GM10266 (cell line): ENCODE data around the gene PALLD.

Source experiments
- DNase-seq: peaks from one replicate; pipeline ENCODE4 v3.0.0; 2012; ENCODE audit errors: extremely low spot score
- CTCF ChIP-seq: IDR thresholded peaks from 2 replicates; pipeline ENCODE4 v1.5.1; 2012; ENCODE audit warnings: mild to moderate bottlenecking, low read depth; ENCODE audit not compliant: control insufficient read depth, insufficient read depth; ENCODE audit errors: missing control alignments

PALLD gene

GRCh38 chr4:168761066-168761465 lies 264.2 kb downstream of the PALLD start:
- DNase-seq: no peak
- no peak for TF ChIP-seq CTCF

GRCh38 chr4:168765322-168765721 lies 268.5 kb downstream of the PALLD start:
- DNase-seq: no peak
- TF ChIP-seq CTCF: no peak

GRCh38 chr4:168765726-168766125 lies 268.9 kb downstream of the PALLD start:
- no peak for DNase-seq

GRCh38 chr4:168766604-168767316 lies 269.9 kb downstream of the PALLD start:
- TF ChIP-seq CTCF: no peak
- no peak for DNase-seq

More at GRCh38 chr4:168765726-168766125, 268.9 kb downstream of the PALLD start:
- no peak for TF ChIP-seq CTCF

- no peak for DNase-seq
- TF ChIP-seq CTCF: no peak
Observed at GRCh38 chr4:168769416-168769815, 272.6 kb downstream of the PALLD start.

- TF ChIP-seq CTCF: no peak
- DNase-seq: no peak
Observed at GRCh38 chr4:168769837-168770236, 273.0 kb downstream of the PALLD start.

GRCh38 chr4:168771251-168771650 lies 274.4 kb downstream of the PALLD start:
- no peak for TF ChIP-seq CTCF
- DNase-seq: no peak
